Testis (tissue), 2 donors: ENCODE results near the gene C1orf21.

Source experiments
- POLR2A ChIP-seq: fragments of 450-650 bp; IDR thresholded peaks from one replicate; pipeline ENCODE4 v1.6.1; 2017; ENCODE audit warnings: antibody characterized with exemption, mild to moderate bottlenecking, moderate library complexity
- TF ChIP-seq, protein P1 (sequence below), 3 experiments: fragments of 450-650 bp in 2 of 3; fragments of 200-600 bp in 1 of 3; sonication (generic) in 1 of 3; IDR thresholded peaks; one replicate each; pipeline ENCODE4 v1.5.1; 2016 to 2019; ENCODE audit warnings: antibody characterized with exemption in 3 of 3, mild to moderate bottlenecking in 2 of 3, moderate library complexity in 1 of 3

DNA sequence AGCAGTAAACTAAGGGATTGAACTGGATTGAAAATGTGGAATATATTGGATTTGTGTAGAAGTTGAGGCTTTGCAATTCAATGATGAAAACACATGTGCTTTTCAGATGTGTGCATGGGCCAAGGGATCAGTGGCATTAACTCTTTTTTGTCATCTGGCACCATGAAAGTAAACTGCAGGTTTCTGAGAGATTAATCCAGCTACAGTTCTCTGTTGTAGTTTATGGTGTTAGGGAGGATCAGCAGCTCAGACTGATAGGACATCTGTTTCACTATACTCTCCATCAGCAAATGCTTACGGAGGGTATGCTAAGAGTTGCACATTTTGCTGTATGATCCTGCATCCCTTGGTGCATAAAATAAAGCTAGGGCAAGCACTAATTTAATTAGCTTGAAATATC is 82.6 kb downstream of the C1orf21 start:
- TF ChIP-seq, protein P1, sequence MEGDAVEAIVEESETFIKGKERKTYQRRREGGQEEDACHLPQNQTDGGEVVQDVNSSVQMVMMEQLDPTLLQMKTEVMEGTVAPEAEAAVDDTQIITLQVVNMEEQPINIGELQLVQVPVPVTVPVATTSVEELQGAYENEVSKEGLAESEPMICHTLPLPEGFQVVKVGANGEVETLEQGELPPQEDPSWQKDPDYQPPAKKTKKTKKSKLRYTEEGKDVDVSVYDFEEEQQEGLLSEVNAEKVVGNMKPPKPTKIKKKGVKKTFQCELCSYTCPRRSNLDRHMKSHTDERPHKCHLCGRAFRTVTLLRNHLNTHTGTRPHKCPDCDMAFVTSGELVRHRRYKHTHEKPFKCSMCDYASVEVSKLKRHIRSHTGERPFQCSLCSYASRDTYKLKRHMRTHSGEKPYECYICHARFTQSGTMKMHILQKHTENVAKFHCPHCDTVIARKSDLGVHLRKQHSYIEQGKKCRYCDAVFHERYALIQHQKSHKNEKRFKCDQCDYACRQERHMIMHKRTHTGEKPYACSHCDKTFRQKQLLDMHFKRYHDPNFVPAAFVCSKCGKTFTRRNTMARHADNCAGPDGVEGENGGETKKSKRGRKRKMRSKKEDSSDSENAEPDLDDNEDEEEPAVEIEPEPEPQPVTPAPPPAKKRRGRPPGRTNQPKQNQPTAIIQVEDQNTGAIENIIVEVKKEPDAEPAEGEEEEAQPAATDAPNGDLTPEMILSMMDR (IDR thresholded peaks at IDR 0.05) = no peak
- no peak for TF ChIP-seq POLR2A
